NCI-H128 (cell line): ENCODE results near the gene MYOM3.

Experiments
- DNase-seq: peaks from one replicate; lab custom pipeline; 2025; ENCODE audit not compliant: unreplicated experiment; lab: John Stamatoyannopoulos, UW

Gene MYOM3

GRCh38 chr1:24097663-24098062 lies 14.3 kb downstream of the MYOM3 start:
- no peak for DNase-seq

GRCh38 chr1:24096739-24097103 lies 15.2 kb downstream of the MYOM3 start:
- DNase-seq = no peak

DNA sequence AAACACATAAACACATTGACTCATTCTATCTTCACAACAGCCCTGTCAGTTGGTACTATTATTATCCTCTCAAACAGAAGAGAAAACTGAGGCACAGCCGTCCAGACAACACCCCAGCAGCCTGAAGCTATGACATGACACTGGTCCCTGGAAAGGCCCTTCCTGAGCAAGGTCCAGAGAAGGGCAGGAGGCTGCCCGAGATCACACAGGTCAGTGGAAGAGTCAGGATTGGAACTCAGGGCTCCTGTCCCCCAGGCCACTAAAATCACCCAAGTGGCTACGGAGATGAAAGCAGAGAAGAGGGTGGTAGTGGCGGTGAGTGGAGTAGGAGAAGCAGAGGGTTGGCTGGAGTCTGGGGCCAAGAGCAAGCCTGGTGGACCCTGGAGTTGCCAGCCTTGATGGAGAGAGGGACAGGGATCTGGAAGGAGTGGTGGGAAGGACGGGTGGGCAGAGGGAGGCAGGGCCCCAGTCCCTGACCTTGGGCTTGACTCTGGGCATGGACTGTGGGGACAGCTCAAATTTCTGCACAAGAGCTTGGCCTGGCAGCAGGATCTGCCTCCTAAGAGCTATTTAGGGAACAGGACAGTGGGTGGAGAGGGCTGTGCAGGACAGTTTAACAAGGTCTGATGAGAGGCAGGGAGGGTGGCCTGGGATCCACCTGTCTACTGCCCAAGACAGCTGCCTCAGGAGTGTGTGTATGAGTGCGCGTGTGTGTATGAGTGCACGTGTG lies 15.8 kb downstream of the MYOM3 start:
- no peak for DNase-seq

DNA sequence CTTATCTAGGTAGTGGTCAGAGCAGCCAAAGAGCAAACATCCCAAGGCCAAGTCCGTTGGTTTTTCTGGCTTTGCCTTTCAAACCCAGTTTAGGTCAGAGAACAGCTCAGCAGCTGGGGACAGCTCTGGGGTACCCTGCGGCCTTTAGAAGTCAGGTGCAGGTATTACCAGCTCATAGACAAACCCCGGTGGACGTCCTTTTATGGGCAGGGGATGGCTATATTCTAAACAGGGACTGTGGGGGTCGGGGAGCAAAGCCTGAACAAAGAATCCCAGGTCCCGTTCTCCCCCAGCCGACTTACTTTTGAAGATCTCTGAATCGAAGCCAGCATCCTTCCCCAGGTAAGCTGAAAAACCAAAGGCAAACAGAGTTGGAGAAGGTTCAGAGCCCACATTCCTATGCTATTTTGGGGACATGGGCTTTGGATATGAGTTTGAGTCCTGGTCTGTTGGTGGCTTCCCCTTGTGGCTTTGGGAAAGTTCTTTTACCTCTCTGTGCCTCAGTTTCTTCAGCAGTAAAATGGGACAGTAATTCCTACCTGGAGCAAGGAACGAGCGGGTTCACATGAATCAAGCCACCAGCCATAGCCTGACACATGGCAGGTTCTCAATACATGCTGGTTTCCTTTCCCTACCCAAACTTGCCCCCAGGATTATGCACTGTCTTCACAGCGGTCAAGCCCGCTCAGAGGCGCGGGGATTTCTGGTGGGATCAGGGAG lies 16.6 kb downstream of the MYOM3 start:
- no peak for DNase-seq

DNA sequence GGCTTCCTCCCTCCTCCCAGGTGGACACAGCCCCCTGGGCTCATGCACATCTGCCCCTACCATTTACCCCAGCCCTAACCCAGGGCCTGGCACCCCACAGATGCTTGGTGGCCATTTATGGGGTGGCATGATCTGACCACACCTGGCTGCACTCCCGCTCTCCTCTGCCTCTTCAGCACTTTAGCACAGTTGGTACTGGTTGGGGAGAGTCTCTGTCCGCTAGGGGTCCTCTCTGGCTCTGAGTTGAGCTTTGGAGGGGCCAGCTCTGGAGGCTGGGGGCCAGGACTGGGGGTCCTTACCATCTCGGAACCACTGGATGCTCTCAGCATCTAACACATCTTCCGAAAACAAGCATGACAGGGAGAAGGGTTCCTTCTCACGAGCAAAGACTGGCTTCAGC lies 17.4 kb downstream of the MYOM3 start:
- no peak for DNase-seq

DNA sequence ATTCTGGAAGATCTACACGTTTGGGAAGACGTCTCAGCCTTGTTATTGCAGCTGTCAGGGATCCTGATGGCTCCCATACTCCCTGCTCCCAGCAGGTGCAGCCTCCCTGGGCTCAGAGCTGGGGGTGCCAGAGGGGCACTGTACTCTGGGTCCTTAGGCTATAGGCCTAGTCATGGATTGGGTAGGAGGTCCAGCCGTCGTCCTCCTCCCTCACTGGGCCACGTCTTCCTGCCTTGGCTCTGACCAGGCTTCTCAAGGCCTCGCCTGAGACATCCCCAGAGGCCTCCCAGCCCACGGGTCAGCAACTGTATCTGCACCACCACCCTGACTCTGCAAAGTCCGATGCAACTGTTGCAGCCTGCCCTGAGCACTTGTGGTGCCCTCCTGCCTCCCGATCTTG lies 18.2 kb downstream of the MYOM3 start:
- DNase-seq = no peak

- DNase-seq = no peak
Observed at GRCh38 chr1:24092979-24093378, 19.0 kb downstream of the MYOM3 start.

GRCh38 chr1:24091971-24092482 lies 19.9 kb downstream of the MYOM3 start:
- no peak for DNase-seq

DNA sequence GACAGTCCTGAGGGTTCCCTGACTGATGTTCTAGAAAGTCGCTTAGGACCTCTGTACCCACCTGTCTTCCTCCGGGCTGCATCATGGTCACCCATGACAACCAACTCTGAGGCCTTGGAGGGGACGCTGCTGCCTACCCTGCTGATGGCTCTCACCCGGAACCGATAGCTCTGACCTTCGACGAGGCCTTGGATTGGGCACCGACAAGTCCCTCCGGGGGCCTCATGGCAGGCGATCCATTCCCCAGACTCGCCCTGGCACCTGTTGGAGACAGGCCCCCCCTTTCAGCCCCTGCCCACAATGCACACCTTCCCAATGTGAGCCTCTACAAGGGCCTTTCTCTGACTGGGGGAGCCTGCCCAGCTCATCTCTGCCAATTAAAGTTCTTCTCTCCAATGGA lies 21.2 kb downstream of the MYOM3 start:
- no peak for DNase-seq

DNA sequence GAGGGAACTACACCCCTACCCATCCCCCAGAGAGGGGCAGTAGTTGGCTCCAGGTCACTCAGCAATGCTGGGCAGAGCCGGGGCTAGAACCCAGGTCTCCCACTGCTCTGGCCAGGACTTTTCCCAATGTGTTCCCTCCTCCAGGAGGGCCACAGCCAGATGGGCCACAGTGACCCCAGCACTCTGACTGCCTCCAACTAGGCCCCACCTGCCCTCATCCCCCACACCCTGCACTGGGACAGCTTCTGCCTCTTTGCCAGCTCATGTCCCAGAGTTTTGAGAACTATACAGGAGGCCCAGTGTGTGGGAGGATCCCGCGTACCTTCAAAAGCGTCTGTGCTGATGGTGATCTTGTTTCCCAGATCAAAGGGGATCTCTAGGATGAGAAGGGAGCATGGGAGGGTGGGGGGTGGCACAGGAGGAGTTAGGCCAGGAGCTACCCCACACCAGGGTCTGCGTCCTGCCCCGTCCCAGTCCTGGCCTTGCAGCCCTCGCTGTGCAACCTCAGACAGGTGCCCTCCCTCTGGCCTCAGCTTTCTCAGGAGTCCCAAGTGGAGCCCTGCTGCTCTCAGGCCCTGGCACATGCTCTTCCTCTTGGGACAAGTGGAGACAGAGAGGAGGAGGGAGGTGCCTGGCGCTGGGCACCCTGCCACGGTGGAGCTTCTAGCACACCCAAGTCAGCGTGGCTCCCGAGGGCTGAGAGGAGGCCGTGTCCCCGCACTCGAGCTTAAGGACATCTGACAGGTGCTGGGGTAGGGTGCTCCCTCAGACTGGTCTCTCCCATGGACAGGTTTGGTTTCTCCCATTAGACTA lies 22.0 kb downstream of the MYOM3 start:
- DNase-seq = no peak

- DNase-seq = no peak
Observed at GRCh38 chr1:24089027-24089742, 22.8 kb downstream of the MYOM3 start.

DNA sequence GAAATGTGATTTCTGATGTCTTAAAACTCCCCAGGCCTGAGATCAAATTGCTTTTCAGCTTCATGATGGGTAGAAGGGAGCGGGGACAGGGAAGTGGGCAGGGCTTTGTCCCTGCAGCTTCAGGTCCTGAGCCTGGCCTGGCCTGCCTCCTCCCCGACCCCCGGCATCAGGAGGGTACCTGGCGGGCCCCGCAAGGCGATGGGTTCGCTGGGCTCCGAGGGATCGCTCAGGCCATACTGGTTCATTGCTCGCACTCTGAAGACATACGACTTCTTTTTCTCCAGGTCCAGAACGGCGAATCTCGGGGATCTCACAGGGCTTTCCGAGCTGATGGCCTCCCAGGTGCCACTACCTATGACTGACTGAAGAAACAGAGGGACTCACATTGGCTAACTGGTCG lies 25.5 kb downstream of the MYOM3 start:
- DNase-seq = no peak

GRCh38 chr1:24085546-24085945 lies 26.4 kb downstream of the MYOM3 start:
- DNase-seq = no peak

DNA sequence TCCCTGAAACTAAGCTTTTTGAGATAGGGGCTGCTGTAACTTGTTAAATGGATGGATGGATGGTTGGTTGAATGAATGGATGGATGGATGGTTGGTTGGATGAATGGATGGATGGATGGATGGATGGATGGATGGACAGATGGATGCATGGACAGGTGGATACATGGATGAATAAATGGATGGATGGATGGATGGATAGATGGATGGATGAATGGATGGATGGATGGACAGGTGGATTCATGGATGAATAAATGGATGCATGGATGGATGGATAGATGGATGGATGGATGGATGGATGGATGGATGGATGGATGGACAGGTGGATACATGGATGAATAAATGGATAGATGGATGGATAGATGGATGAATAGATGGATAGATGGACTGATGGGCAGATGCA lies 26.9 kb downstream of the MYOM3 start:
- no peak for DNase-seq

DNA sequence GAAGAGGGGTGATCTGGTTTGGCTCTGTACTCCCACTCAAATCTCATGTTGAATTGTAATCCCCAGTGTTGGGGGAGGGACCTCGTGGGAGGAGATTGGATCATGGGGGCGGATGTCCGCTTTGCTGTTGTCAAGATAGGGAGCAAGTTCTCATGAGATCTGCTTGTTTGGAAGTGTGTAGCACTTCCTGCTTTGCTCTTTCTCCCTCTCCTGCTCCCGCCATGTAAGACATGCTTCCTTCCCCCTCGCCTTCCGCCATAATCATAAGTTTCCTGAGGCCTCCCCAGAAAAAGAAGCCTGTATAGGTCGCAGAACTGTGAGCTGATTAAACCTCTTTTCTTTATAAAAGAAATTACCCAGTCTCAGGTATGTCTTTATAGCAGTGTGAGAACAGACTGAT lies 27.9 kb downstream of the MYOM3 start:
- DNase-seq = no peak

DNA sequence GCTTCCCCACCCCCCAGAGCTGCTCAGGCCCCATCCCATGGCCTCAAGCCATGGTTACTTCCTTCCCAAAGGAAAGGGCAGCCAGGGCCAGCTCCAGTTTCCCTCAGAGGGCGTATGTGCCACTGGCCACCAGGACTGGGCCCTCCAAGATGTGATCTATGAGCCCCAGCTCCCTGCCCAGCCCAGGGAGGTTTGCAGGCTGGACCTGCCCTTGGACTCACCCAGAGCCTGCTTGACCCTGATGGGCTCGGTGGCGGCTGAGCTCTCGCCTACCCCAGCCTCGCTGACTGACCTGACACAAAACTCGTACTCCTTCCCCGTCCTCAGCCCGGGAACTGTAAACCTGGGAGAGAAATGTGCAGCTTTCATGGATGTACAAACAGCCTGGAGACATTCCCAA lies 29.6 kb downstream of the MYOM3 start:
- DNase-seq = no peak

DNA sequence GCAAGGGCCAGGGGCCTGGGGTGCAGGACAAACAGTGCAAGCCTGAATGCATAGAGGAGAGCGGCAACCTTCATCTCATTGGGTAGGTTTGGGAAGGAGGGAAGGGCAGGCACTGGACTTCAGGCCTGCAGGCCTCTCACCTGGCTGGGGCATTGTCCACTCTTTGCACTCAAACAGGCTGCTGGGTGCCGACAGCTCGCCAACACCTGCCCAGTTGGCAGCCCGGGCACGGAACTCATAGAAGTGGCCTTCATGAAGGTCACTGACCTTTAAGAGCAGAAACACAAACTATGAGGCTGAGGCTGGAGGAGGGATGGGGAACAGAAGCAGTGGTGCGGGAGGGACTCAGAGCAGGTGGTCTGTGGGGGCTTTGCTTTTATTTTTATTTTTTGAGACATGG lies 30.7 kb downstream of the MYOM3 start:
- DNase-seq = no peak

- no peak for DNase-seq
Observed at GRCh38 chr1:24080131-24080530, 31.8 kb downstream of the MYOM3 start.

- no peak for DNase-seq
Observed at GRCh38 chr1:24077278-24077978, 34.5 kb downstream of the MYOM3 start.

DNA sequence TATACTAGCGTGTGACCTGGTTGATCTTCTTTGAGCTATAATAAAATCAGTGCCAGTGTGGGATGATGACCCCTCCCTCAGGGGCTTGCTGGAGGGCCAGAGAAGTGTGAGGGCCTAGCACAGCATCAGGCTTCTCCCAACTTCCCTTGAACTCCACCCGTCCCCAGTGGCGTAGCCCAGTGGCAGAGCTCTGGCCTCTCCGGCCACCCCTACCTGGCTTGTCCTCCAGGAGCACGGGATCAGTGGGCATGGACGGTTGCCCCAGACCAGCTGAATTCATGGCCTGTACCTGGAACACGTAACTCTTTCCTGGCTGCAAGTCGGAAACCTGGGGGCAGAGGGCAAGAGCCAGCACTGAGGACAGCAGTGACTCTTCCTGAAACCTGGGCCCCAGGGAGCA lies 36.0 kb downstream of the MYOM3 start:
- no peak for DNase-seq

GRCh38 chr1:24075590-24075854 lies 36.4 kb downstream of the MYOM3 start:
- no peak for DNase-seq
